ENCODE results near the gene PLEKHA1.

PLEKHA1 gene

GRCh38 chr10:122347170-122347841 lies 27.2 kb upstream of the PLEKHA1 start:
- DNase-seq: no peak

GRCh38 chr10:122348512-122348911 lies 26.0 kb upstream of the PLEKHA1 start:
- DNase-seq: no peak

GRCh38 chr10:122348935-122349361 lies 25.6 kb upstream of the PLEKHA1 start:
- no peak for DNase-seq

- no peak for DNase-seq
Observed at GRCh38 chr10:122349758-122350369, 24.6 kb upstream of the PLEKHA1 start.

GRCh38 chr10:122350893-122351292 lies 23.6 kb upstream of the PLEKHA1 start:
- no peak for DNase-seq

- DNase-seq: no peak
Observed at GRCh38 chr10:122352817-122353525, 21.5 kb upstream of the PLEKHA1 start.

- DNase-seq: no peak
Observed at GRCh38 chr10:122354383-122354782, 20.1 kb upstream of the PLEKHA1 start.

GRCh38 chr10:122357685-122358084 lies 16.8 kb upstream of the PLEKHA1 start:
- no peak for DNase-seq

GRCh38 chr10:122359621-122360020 lies 14.9 kb upstream of the PLEKHA1 start:
- DNase-seq: no peak

- DNase-seq: no peak
Observed at GRCh38 chr10:122361046-122361445, 13.5 kb upstream of the PLEKHA1 start.

- no peak for DNase-seq
Observed at GRCh38 chr10:122362031-122362592, 12.4 kb upstream of the PLEKHA1 start.

- no peak for DNase-seq
Observed at GRCh38 chr10:122362621-122363020, 11.9 kb upstream of the PLEKHA1 start.

- no peak for DNase-seq
Observed at GRCh38 chr10:122363311-122363710, 11.2 kb upstream of the PLEKHA1 start.

- no peak for DNase-seq
Observed at GRCh38 chr10:122363722-122364463, 10.6 kb upstream of the PLEKHA1 start.

GRCh38 chr10:122368502-122369254 lies 5.8 kb upstream of the PLEKHA1 start:
- no peak for DNase-seq

GRCh38 chr10:122373108-122373507 lies 1.4 kb upstream of the PLEKHA1 start:
- no peak for DNase-seq

GRCh38 chr10:122373721-122374120 lies 787 bp upstream of the PLEKHA1 start:
- DNase-seq: no peak

- peak; percentile 24 to 60 (median 39) for DNase-seq
Observed at GRCh38 chr10:122374859-122375678, 561 bp downstream of the PLEKHA1 start.

GRCh38 chr10:122375679-122376160 lies 1.2 kb downstream of the PLEKHA1 start:
- DNase-seq: no peak

- no peak for DNase-seq
Observed at GRCh38 chr10:122376364-122376961, 2.0 kb downstream of the PLEKHA1 start.

GRCh38 chr10:122379041-122379440 lies 4.5 kb downstream of the PLEKHA1 start:
- DNase-seq: no peak
